Astrocyte (in vitro differentiated cells and primary cell): ENCODE measurements around the gene CADPS.

Experiments
- CTCF ChIP-seq: IDR thresholded peaks from 2 replicates; pipeline ENCODE4 v1.5.1; 2011; ENCODE audit warnings: low read depth, mild to moderate bottlenecking, inconsistent platforms, low read length, moderate library complexity; ENCODE audit not compliant: insufficient read depth
- EZH2 ChIP-seq: IDR thresholded peaks from 2 replicates; pipeline ENCODE4 v1.6.1; 2012; ENCODE audit warnings: mild to moderate bottlenecking, low read length, inconsistent platforms; ENCODE audit not compliant: insufficient read depth

DNA sequence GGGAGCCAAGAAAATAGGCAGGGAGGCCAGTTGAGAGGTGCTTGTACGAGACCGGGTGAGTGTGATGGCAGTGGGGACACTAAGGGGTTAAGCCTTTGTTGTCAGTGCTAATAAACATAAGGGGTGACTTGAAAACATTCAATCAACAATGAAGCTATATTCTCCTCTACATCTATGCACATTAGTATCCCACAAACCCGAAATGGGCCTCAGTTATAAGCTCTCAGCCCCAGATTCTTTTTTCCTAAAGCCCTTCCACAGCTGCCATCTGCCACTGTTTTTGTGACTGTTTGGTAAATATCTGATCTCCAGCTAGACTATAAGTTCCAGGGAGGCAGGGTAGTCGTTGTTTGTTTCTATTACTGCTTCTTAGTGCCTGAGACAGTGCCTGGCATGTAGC is 118.2 kb downstream of the CADPS start:
- TF ChIP-seq CTCF (no peak), EZH2 (no peak)
